Caco-2 (cell line): ENCODE measurements around the gene MS4A5. TPM values are rescaled to one million over a fixed set of nuclear protein-coding genes. Genes with fewer than 3 reads are reported as not detected.

ENCODE experiments used
- BruUV-seq: library from RNA; stranded (reverse); fragments of 400-500 nt; replicated peaks from 2 replicates; lab custom pipeline; 2021; lab: Mats Ljungman, UMichigan
- CTCF ChIA-PET: fragments of 300-600 bp; sonication (Branson Sonifier 250); formaldehyde crosslinking; loops from one replicate; lab custom pipeline; 2022; ENCODE audit warnings: antibody characterized with exemption; lab: Charles Lee
- POLR2A ChIA-PET: fragments of 300-600 bp; sonication (Branson Sonifier 250); formaldehyde crosslinking; loops from one replicate; lab custom pipeline; 2022; ENCODE audit warnings: antibody characterized with exemption; lab: Charles Lee
- DNase-seq, 2 experiments: peaks; one replicate each; pipeline versions ENCODE4 v3.0.0 to v3.0.0-alpha.2; 2020 to 2022
- H3K27me3 ChIP-seq: replicated peaks from 2 replicates; pipeline ENCODE4 v1.6.0; 2011; ENCODE audit warnings: low read length; ENCODE audit not compliant: control insufficient read depth, insufficient read depth
- H3K36me3 ChIP-seq: 2 replicates; pipeline ENCODE4 v1.5.1; 2011; ENCODE audit warnings: low read length; ENCODE audit not compliant: control insufficient read depth, insufficient read depth
- H3K4me1 ChIP-seq: fragments of 250-450 bp; sonication (Bioruptor Pico); 2 replicates; pipeline ENCODE4 v1.5.1; 2020; ENCODE audit warnings: mild to moderate bottlenecking
- H3K4me3 ChIP-seq: 2 replicates; pipeline ENCODE4 v1.5.1; 2011; ENCODE audit warnings: low read depth, mild to moderate bottlenecking, control low read depth, low read length
- H3K9me3 ChIP-seq: fragments of 250-450 bp; sonication (Bioruptor Pico); 2 replicates; pipeline ENCODE4 v1.5.1; 2020; ENCODE audit warnings: mild to moderate bottlenecking, moderate library complexity
- H3K27ac Mint-ChIP-seq: one replicate; pipeline ENCODE4 v1.8.0; 2022; ENCODE audit warnings: mixed read lengths; ENCODE audit not compliant: unreplicated experiment
- H3K27me3 Mint-ChIP-seq: one replicate; pipeline ENCODE4 v1.8.0; 2022; ENCODE audit warnings: mixed read lengths; ENCODE audit not compliant: insufficient read depth, unreplicated experiment
- H3K36me3 Mint-ChIP-seq: one replicate; pipeline ENCODE4 v1.8.0; 2022; ENCODE audit warnings: mild to moderate bottlenecking, mixed read lengths; ENCODE audit not compliant: insufficient read depth, unreplicated experiment
- H3K4me1 Mint-ChIP-seq: one replicate; pipeline ENCODE4 v1.8.0; 2022; ENCODE audit warnings: low read depth, mixed read lengths; ENCODE audit not compliant: unreplicated experiment
- H3K4me3 Mint-ChIP-seq: one replicate; pipeline ENCODE4 v1.8.0; 2022; ENCODE audit warnings: mild to moderate bottlenecking, moderate library complexity, mixed read lengths; ENCODE audit not compliant: unreplicated experiment
- H3K9me3 Mint-ChIP-seq: one replicate; pipeline ENCODE4 v1.8.0; 2022; ENCODE audit warnings: mixed read lengths; ENCODE audit not compliant: unreplicated experiment
- CTCF ChIP-seq, 2 experiments: fragments of 200-600 bp in 1 of 2; IDR thresholded peaks; 1 replicate in 1 of 2; 2 replicates in 1 of 2; pipeline versions ENCODE4 v1.5.1 to v1.8.0; 2011 to 2022; ENCODE audit warnings: antibody characterized with exemption in 1 of 2, control low read depth in 1 of 2, inconsistent platforms in 1 of 2, low read depth in 1 of 2, low read length in 1 of 2, mild to moderate bottlenecking in 1 of 2, moderate library complexity in 1 of 2; ENCODE audit not compliant: insufficient read depth in 1 of 2, severe bottlenecking in 1 of 2, unreplicated experiment in 1 of 2
- intact Hi-C: fragments of 100-400 bp; cut with micrococcal nuclease; formaldehyde crosslinking; loops from one replicate; pipeline ENCODE4 v1.10.0; 2022; ENCODE audit not compliant: unreplicated experiment
- total RNA-seq: library from RNA; stranded (reverse); gene quantifications from 2 replicates; pipeline ENCODE4 v1.2.3, GENCODE V29; 2022

The MS4A5 gene
- total RNA-seq, 1 experiment from 2014 or later = not detected

- no peak overlapping the region for H3K4me3 ChIP-seq
- DNase-seq = no peak
- H3K27me3 ChIP-seq = no peaks in the 10 kb centered on the region
- intact Hi-C loops = no loop called here
- Mint-ChIP-seq H3K4me1 (no peaks in the 10 kb centered on the region), H3K27me3 (no peaks in the 10 kb centered on the region), H3K36me3 (no peaks in the 10 kb centered on the region), H3K4me3 (no peak overlapping the region), H3K9me3 (peaks cover 12% of the 10 kb centered on the region), H3K27ac (no peak overlapping the region)
- H3K9me3 ChIP-seq = no peaks in the 10 kb centered on the region
- ChIA-PET POLR2A (interaction anchor here (0.6 kb wide), 1 partner anchor 814 kb away, joined by 3 read pairs; no protein-coding TSS in a partner anchor), CTCF (no interaction called here)
- H3K4me1 ChIP-seq = no peaks in the 10 kb centered on the region
- TF ChIP-seq CTCF (IDR thresholded peaks at IDR 0.05; ENCODE audit: insufficient read depth in 1 of 2, low read depth in 1 of 2, low read length in 1 of 2, severe bottlenecking in 1 of 2, unreplicated experiment in 1 of 2) = no peak
- H3K36me3 ChIP-seq = no peaks in the 10 kb centered on the region
- BruUV-seq = no TSS peak
Observed at GRCh38 chr11:60422609-60423008, 6.8 kb upstream of the MS4A5 start.

- CTCF ChIA-PET = no interaction called here
- Mint-ChIP-seq H3K4me3 (no peak overlapping the region), H3K27ac (no peak overlapping the region), H3K27me3 (peaks cover 5% of the 10 kb centered on the region), H3K36me3 (no peaks in the 10 kb centered on the region), H3K9me3 (no peaks in the 10 kb centered on the region), H3K4me1 (no peaks in the 10 kb centered on the region)
- POLR2A ChIA-PET = no interaction called here
- H3K9me3 ChIP-seq = no peaks in the 10 kb centered on the region
- H3K4me1 ChIP-seq = no peaks in the 10 kb centered on the region
- H3K27me3 ChIP-seq = no peaks in the 10 kb centered on the region
- no peaks in the 10 kb centered on the region for H3K36me3 ChIP-seq
- intact Hi-C loops = no loop called here
- no peak for TF ChIP-seq CTCF (IDR thresholded peaks at IDR 0.05; ENCODE audit: insufficient read depth in 1 of 2, low read depth in 1 of 2, low read length in 1 of 2, severe bottlenecking in 1 of 2, unreplicated experiment in 1 of 2)
- no peak for DNase-seq
- no TSS peak for BruUV-seq
- no peak overlapping the region for H3K4me3 ChIP-seq
Observed at GRCh38 chr11:60428517-60428916, 855 bp upstream of the MS4A5 start.

GRCh38 chr11:60431251-60431650, 1.9 kb downstream of the MS4A5 start:
- BruUV-seq = no TSS peak
- no peaks in the 10 kb centered on the region for H3K36me3 Mint-ChIP-seq
- peaks cover 5% of the 10 kb centered on the region for H3K27me3 Mint-ChIP-seq
- Histone ChIP-seq H3K27me3 (no peaks in the 10 kb centered on the region), H3K9me3 (no peaks in the 10 kb centered on the region), H3K4me1 (no peaks in the 10 kb centered on the region), H3K4me3 (no peak overlapping the region), H3K36me3 (no peaks in the 10 kb centered on the region)
- CTCF ChIA-PET = no interaction called here
- no peaks in the 10 kb centered on the region for H3K9me3 Mint-ChIP-seq
- TF ChIP-seq CTCF (IDR thresholded peaks at IDR 0.05; ENCODE audit: insufficient read depth in 1 of 2, low read depth in 1 of 2, low read length in 1 of 2, severe bottlenecking in 1 of 2, unreplicated experiment in 1 of 2) = no peak
- intact Hi-C loops = no loop called here
- H3K4me1 Mint-ChIP-seq = no peaks in the 10 kb centered on the region
- H3K27ac Mint-ChIP-seq = no peak overlapping the region
- no peak overlapping the region for H3K4me3 Mint-ChIP-seq
- DNase-seq = no peak
- POLR2A ChIA-PET = no interaction called here
